Measurements from ENCODE around the gene OSGEP. TPM values are rescaled to one million over a fixed set of nuclear protein-coding genes. Genes with fewer than 3 reads are reported as not detected.

The OSGEP gene
- total and polyA plus RNA-seq, 2 of the 13 experiments (the other 11 are each of a cell fraction or from before 2014, with no cell fraction given), result 39.7 to 41.1 TPM

- TF ChIP-seq POGZ (CRISPR knock-in tag; IDR thresholded peaks at IDR 0.05) (peak; percentile 73), ZNF292 (CRISPR knock-in tag; IDR thresholded peaks at IDR 0.05; ENCODE audit: borderline replicate concordance, low read depth) (peak; percentile 95), SIX1 (CRISPR knock-in tag; IDR thresholded peaks at IDR 0.05; ENCODE audit: borderline replicate concordance) (no peak), ZNF253 (CRISPR knock-in tag; IDR thresholded peaks at IDR 0.05; ENCODE audit: borderline replicate concordance) (no peak; the same call in 1 of the 2 replicates), TRIM24 (CRISPR knock-in tag; IDR thresholded peaks at IDR 0.05) (no peak), ZNF138 (CRISPR knock-in tag; IDR thresholded peaks at IDR 0.05; ENCODE audit: low read depth) (peak; percentile 60; the same call in 1 of the 2 replicates), NR2F6 (IDR thresholded peaks at IDR 0.05) (no peak), NR2F6 (CRISPR knock-in tag; IDR thresholded peaks at IDR 0.05) (no peak), SAFB2 (CRISPR knock-in tag; IDR thresholded peaks at IDR 0.05; ENCODE audit: borderline replicate concordance, low read depth) (no peak; the same call in none of the 2 replicates), NCOA5 (CRISPR knock-in tag; IDR thresholded peaks at IDR 0.05) (no peak), ISL2 (CRISPR knock-in tag; IDR thresholded peaks at IDR 0.05) (no peak; the same call in 1 of the 2 replicates), NFE2 (CRISPR knock-in tag; IDR thresholded peaks at IDR 0.05) (no peak), ZNF644 (CRISPR knock-in tag; IDR thresholded peaks at IDR 0.05; ENCODE audit: low read depth) (no peak), ZNF232 (CRISPR knock-in tag; IDR thresholded peaks at IDR 0.05; ENCODE audit: borderline replicate concordance) (no peak), BCLAF1 (IDR thresholded peaks at IDR 0.05) (no peak), FOXC1 (CRISPR knock-in tag; IDR thresholded peaks at IDR 0.05; ENCODE audit: borderline replicate concordance) (peak; percentile 87), ZNF367 (CRISPR knock-in tag; IDR thresholded peaks at IDR 0.05; ENCODE audit: borderline replicate concordance) (no peak), HINFP (CRISPR knock-in tag; IDR thresholded peaks at IDR 0.05; ENCODE audit: low read depth) (0 out of 2 replicates have a peak, but pooled peaks have one; percentile 58), ZFYVE20 (CRISPR knock-in tag; IDR thresholded peaks at IDR 0.05; ENCODE audit: borderline replicate concordance, low read depth) (0 out of 2 replicates have a peak, but pooled peaks have one; percentile 71)
- TF ChIP-seq, protein P1, sequence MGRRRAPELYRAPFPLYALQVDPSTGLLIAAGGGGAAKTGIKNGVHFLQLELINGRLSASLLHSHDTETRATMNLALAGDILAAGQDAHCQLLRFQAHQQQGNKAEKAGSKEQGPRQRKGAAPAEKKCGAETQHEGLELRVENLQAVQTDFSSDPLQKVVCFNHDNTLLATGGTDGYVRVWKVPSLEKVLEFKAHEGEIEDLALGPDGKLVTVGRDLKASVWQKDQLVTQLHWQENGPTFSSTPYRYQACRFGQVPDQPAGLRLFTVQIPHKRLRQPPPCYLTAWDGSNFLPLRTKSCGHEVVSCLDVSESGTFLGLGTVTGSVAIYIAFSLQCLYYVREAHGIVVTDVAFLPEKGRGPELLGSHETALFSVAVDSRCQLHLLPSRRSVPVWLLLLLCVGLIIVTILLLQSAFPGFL (CRISPR knock-in tag; IDR thresholded peaks at IDR 0.05), result no peak
- TF ChIP-seq, protein P2, sequence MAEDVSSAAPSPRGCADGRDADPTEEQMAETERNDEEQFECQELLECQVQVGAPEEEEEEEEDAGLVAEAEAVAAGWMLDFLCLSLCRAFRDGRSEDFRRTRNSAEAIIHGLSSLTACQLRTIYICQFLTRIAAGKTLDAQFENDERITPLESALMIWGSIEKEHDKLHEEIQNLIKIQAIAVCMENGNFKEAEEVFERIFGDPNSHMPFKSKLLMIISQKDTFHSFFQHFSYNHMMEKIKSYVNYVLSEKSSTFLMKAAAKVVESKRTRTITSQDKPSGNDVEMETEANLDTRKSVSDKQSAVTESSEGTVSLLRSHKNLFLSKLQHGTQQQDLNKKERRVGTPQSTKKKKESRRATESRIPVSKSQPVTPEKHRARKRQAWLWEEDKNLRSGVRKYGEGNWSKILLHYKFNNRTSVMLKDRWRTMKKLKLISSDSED (CRISPR knock-in tag; IDR thresholded peaks at IDR 0.05), result no peak
- TF ChIP-seq, protein P3, sequence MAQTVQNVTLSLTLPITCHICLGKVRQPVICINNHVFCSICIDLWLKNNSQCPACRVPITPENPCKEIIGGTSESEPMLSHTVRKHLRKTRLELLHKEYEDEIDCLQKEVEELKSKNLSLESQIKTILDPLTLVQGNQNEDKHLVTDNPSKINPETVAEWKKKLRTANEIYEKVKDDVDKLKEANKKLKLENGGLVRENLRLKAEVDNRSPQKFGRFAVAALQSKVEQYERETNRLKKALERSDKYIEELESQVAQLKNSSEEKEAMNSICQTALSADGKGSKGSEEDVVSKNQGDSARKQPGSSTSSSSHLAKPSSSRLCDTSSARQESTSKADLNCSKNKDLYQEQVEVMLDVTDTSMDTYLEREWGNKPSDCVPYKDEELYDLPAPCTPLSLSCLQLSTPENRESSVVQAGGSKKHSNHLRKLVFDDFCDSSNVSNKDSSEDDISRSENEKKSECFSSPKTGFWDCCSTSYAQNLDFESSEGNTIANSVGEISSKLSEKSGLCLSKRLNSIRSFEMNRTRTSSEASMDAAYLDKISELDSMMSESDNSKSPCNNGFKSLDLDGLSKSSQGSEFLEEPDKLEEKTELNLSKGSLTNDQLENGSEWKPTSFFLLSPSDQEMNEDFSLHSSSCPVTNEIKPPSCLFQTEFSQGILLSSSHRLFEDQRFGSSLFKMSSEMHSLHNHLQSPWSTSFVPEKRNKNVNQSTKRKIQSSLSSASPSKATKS (CRISPR knock-in tag; IDR thresholded peaks at IDR 0.05), result no peak
Measured at GRCh38 chr14:20469242-20469889, 14.8 kb upstream of the OSGEP start, which contains the start of gene PNP (continued).
